ENCODE results near the gene SIK2. TPM values are rescaled to one million over a fixed set of nuclear protein-coding genes. Genes with fewer than 3 reads are reported as not detected.

The SIK2 gene
- total and polyA plus RNA-seq, 9 of the 15 experiments (the other 6 are each of a cell fraction or from before 2014, with no cell fraction given): 0.74 to 11.6 (median 3.8) TPM

GRCh38 chr11:111639226-111639925 is 37.1 kb downstream of the SIK2 start:
- WGBS (ENCODE audit: insufficient coverage, low coverage, missing lambda C conversion rate): 92% methylated on average over 1 of the region's 1 CpG
- ATAC-seq: no peak
- H4K20me1 ChIP-seq (replicated peaks; ENCODE audit: control insufficient read depth, insufficient read depth, low read length): no peaks in the 10 kb centered on the region
- CTCF ChIA-PET (ENCODE audit: low intra/inter-chr PET ratio): no interaction called here
- FAIRE-seq: no peak
- H3K4me1 ChIP-seq (replicated peaks in 1 of 2; ENCODE audit: control insufficient read depth in 2 of 2, insufficient read depth in 2 of 2, low read length in 2 of 2): peaks cover 0 to 3% of the 10 kb centered on the region in 2 experiments; a peak in 2 of 5 replicates
- no peak overlapping the region for H2AFZ ChIP-seq (ENCODE audit: low read depth, low read length)
- no peak for DNase-seq (ENCODE audit: extremely low read depth in 1 of 4, low spot score in 3 of 4)
- in situ Hi-C loops (cut with MboI): no loop called here
- POLR2A ChIA-PET: interaction anchor here (0.6 kb wide), 1 partner anchor 28 kb away, joined by 3 read pairs; no protein-coding TSS in a partner anchor
- intact Hi-C loops (cut with micrococcal nuclease): no loop called here
- no peaks in the 10 kb centered on the region for H3K9me3 ChIP-seq (replicated peaks; ENCODE audit: control insufficient read depth, insufficient read depth, low read depth, low read length)
- no peak overlapping the region for H3K9ac ChIP-seq (ENCODE audit: insufficient read depth in 1 of 2, low read depth in 2 of 2, low read length in 2 of 2)
- H3K27ac ChIP-seq (ENCODE audit: extremely low read depth, low read depth, low read length): no peak overlapping the region
- H3K79me2 ChIP-seq (ENCODE audit: control insufficient read depth, insufficient read depth, low read length): no peaks in the 10 kb centered on the region
- H3K4me2 ChIP-seq (ENCODE audit: insufficient read depth, low read length): no peak overlapping the region
- H3K4me3 ChIP-seq: no peak overlapping the region
- no TSS peak for BruUV-seq (replicated peaks)
- H3K27me3 ChIP-seq (ENCODE audit: control insufficient read depth in 2 of 2, insufficient read depth in 2 of 2, low read length in 2 of 2): no peaks in the 10 kb centered on the region
- H3K36me3 ChIP-seq (ENCODE audit: control insufficient read depth, insufficient read depth, low read length): peaks cover 6% of the 10 kb centered on the region; the same call in 1 of the 3 replicates
- no peaks in the 10 kb centered on the region for H3K9me1 ChIP-seq (ENCODE audit: control insufficient read depth, insufficient read depth, low read length)
- TF ChIP-seq TFE3 (CRISPR knock-in tag; IDR thresholded peaks at IDR 0.05): no peak
- no peak for TF ChIP-seq HIVEP1 (CRISPR knock-in tag; IDR thresholded peaks at IDR 0.05)
- TF ChIP-seq DLX4 (CRISPR knock-in tag; IDR thresholded peaks at IDR 0.05): no peak
- no peak for TF ChIP-seq HNRNPH1 (optimal IDR thresholded peaks at IDR 0.05; ENCODE audit: low read depth, low read length)
- TF ChIP-seq ARID3A (IDR thresholded peaks at IDR 0.05; ENCODE audit: borderline replicate concordance, low read depth, low read length): no peak
- TF ChIP-seq SNIP1 (IDR thresholded peaks at IDR 0.05; ENCODE audit: low read depth): no peak
- no peak for TF ChIP-seq RERE (CRISPR knock-in tag; IDR thresholded peaks at IDR 0.05; ENCODE audit: borderline replicate concordance)
- no peak for TF ChIP-seq HNRNPLL (IDR thresholded peaks at IDR 0.05; ENCODE audit: low read depth, low read length, poor library complexity, severe bottlenecking)
- TF ChIP-seq JUN (IDR thresholded peaks at IDR 0.05; ENCODE audit: borderline replicate concordance, low read depth, low read length): no peak
- TF ChIP-seq JUN (CRISPR knock-in tag; IDR thresholded peaks at IDR 0.05; ENCODE audit: borderline replicate concordance): no peak
- TF ChIP-seq HEY1 (CRISPR knock-in tag; IDR thresholded peaks at IDR 0.05; ENCODE audit: borderline replicate concordance): no peak
- no peak for TF ChIP-seq NCOA2 (IDR thresholded peaks at IDR 0.05; ENCODE audit: partially characterized antibody in 2 of 2)
